MM.1S (cell line): ENCODE data around the gene RGL2.

Source experiments
- DNase-seq: peaks from one replicate; pipeline ENCODE4 v3.0.0-alpha.2; 2015
- H2AFZ ChIP-seq: fragments of 300-600 bp; sonication (generic); 2 replicates; pipeline ENCODE4 v1.6.0; 2016; ENCODE audit warnings: antibody characterized with exemption, low read length
- H3F3A ChIP-seq: fragments of 300-600 bp; sonication (generic); 2 replicates; pipeline ENCODE4 v1.6.1; 2016; ENCODE audit warnings: mild to moderate bottlenecking, antibody characterized with exemption, low read length, moderate library complexity, mixed read lengths; ENCODE audit not compliant: insufficient read depth
- H3K27ac ChIP-seq: fragments of 300-600 bp; sonication (generic); 2 replicates; pipeline ENCODE4 v1.5.1; 2016; ENCODE audit warnings: mild to moderate bottlenecking, low read length
- H3K27me3 ChIP-seq: fragments of 300-600 bp; sonication (generic); replicated peaks from 2 replicates; pipeline ENCODE4 v1.6.0; 2016; ENCODE audit warnings: low read length; ENCODE audit not compliant: insufficient read depth
- H3K36me3 ChIP-seq: fragments of 300-600 bp; sonication (generic); replicated peaks from 2 replicates; pipeline ENCODE4 v1.6.1; 2016; ENCODE audit warnings: mild to moderate bottlenecking, low read length, mixed read lengths; ENCODE audit not compliant: insufficient read depth
- H3K4me1 ChIP-seq: fragments of 300-600 bp; sonication (generic); 2 replicates; pipeline ENCODE4 v1.6.1; 2016; ENCODE audit warnings: low read length, mixed read lengths
- H3K4me2 ChIP-seq: fragments of 300-600 bp; sonication (generic); 2 replicates; pipeline ENCODE4 v1.6.0; 2016; ENCODE audit warnings: low read depth, low read length
- H3K4me3 ChIP-seq: fragments of 300-600 bp; sonication (generic); 2 replicates; pipeline ENCODE4 v1.5.1; 2016; ENCODE audit warnings: low read length, mixed read lengths
- H3K79me2 ChIP-seq: fragments of 300-600 bp; sonication (generic); 2 replicates; pipeline ENCODE4 v1.6.1; 2016; ENCODE audit warnings: mixed run types, low read length, mixed read lengths
- H3K9ac ChIP-seq: fragments of 300-600 bp; sonication (generic); 2 replicates; pipeline ENCODE4 v1.6.1; 2016; ENCODE audit warnings: low read length, mixed read lengths
- H3K9me2 ChIP-seq: fragments of 300-600 bp; sonication (generic); replicated peaks from 2 replicates; pipeline ENCODE4 v1.6.1; 2016; ENCODE audit warnings: mild to moderate bottlenecking, low read length, mixed read lengths; ENCODE audit not compliant: insufficient read depth
- H3K9me3 ChIP-seq: fragments of 300-600 bp; sonication (generic); replicated peaks from 2 replicates; pipeline ENCODE4 v1.6.1; 2016; ENCODE audit warnings: mild to moderate bottlenecking, low read length, mixed read lengths; ENCODE audit not compliant: insufficient read depth
- H4K20me1 ChIP-seq: fragments of 300-600 bp; sonication (generic); 2 replicates; pipeline ENCODE4 v1.6.1; 2016; ENCODE audit warnings: mild to moderate bottlenecking, low read length, moderate library complexity, mixed read lengths; ENCODE audit not compliant: insufficient read depth
- EZH2 ChIP-seq: fragments of 300-600 bp; sonication (generic); optimal IDR thresholded peaks from 2 replicates; pipeline ENCODE3; 2017; ENCODE audit warnings: low read depth, mild to moderate bottlenecking, antibody characterized with exemption, low read length, mixed read lengths
- EZH2phosphoT487 ChIP-seq: fragments of 300-600 bp; sonication (generic); IDR thresholded peaks from 2 replicates; pipeline ENCODE4 v1.6.1; 2018; ENCODE audit warnings: antibody characterized with exemption, low read length
- TF ChIP-seq, protein P1 (sequence below): fragments of 300-600 bp; sonication (generic); IDR thresholded peaks from 2 replicates; pipeline ENCODE4 v1.5.1; 2016; ENCODE audit warnings: antibody characterized with exemption, low read length, mixed read lengths

RGL2 gene

DNA sequence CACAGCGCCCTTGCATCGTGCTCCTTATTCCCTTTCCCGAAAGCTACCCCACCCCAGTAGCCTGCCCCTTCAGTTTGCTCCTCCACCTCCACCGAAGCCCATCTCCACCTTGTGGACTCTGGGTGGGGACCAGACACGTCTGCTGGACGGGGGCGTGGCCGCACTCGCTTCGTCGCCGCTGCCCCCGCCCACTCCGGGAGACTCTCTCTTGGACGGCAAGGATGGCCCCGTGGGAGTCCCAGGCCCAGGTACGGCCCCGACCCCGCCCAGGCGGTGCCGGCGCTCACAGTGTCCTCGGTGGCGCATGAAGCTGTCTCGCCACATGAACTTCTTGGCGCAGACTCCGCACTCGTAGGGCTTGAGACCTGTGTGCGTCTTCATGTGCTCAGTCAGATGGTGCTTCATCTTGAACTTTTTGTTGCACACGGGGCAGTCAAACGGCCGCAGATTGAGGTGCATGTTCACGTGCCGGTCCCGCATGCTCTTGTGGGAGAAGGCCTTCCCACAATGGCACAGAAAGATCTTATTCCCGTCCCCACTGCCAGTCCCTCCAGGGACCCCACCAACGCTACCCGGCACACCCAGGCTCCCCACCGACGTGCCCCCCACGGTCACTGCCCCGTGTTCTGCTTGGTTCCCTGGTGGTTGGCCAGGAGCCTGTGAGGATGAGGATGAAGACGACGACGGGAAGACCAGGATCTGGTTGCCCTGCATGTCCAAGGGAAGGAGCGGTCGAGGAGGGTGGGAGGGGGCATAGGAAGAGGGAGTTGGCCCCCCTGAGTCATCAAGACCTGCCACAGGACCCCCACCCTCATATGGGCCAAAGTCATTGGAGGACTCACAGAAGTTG lies 16.4 kb upstream of the RGL2 start:
- H3K9me3 ChIP-seq: no peaks in the 10 kb centered on the region
- H3F3A ChIP-seq: peaks cover 47% of the 10 kb centered on the region
- peak overlapping the region; percentile 80 for H3K4me2 ChIP-seq
- peak overlapping the region; percentile 90 for H3K9ac ChIP-seq
- H3K9me2 ChIP-seq: no peaks in the 10 kb centered on the region
- H4K20me1 ChIP-seq: 0 out of 2 replicates have a peak, but pooled peaks cover 7% of the 10 kb centered on the region
- peak overlapping the region; percentile 99; the same call in 1 of the 2 replicates for H3K27ac ChIP-seq
- no peak overlapping the region for H2AFZ ChIP-seq
- TF ChIP-seq, protein P1, sequence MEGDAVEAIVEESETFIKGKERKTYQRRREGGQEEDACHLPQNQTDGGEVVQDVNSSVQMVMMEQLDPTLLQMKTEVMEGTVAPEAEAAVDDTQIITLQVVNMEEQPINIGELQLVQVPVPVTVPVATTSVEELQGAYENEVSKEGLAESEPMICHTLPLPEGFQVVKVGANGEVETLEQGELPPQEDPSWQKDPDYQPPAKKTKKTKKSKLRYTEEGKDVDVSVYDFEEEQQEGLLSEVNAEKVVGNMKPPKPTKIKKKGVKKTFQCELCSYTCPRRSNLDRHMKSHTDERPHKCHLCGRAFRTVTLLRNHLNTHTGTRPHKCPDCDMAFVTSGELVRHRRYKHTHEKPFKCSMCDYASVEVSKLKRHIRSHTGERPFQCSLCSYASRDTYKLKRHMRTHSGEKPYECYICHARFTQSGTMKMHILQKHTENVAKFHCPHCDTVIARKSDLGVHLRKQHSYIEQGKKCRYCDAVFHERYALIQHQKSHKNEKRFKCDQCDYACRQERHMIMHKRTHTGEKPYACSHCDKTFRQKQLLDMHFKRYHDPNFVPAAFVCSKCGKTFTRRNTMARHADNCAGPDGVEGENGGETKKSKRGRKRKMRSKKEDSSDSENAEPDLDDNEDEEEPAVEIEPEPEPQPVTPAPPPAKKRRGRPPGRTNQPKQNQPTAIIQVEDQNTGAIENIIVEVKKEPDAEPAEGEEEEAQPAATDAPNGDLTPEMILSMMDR: no peak
- no peak for TF ChIP-seq EZH2
- TF ChIP-seq EZH2phosphoT487: no peak
- H3K36me3 ChIP-seq: peaks cover 3% of the 10 kb centered on the region; the same call in 1 of the 2 replicates
- no peaks in the 10 kb centered on the region for H3K27me3 ChIP-seq
- H3K4me1 ChIP-seq: peaks cover 40% of the 10 kb centered on the region
- DNase-seq: no peak
- peaks cover 81% of the 10 kb centered on the region for H3K79me2 ChIP-seq
- peak overlapping the region; percentile 94 for H3K4me3 ChIP-seq

DNA sequence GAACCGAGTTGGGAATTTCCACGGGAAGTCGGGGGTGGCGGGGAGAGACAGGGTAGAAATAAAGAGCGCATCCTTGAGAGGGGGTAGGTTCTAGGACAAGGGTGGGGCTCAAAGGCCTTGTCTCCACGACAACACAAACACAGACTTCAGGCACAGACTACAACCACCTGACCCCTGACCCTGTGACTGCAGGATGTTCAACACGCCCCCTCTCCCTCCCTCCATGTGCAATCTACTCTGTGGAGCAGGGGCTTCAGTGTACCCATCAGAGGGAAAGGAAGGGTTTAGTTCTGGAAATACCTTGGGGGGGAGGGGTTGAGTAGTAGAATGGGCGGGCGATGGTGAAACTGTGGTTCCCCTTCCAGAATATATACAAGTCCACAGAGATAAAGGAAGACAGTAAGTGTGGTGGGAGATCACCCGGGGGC lies 15.8 kb upstream of the RGL2 start:
- DNase-seq: peak; percentile 56
- Histone ChIP-seq H3K36me3 (no peaks in the 10 kb centered on the region; the same call in 1 of the 2 replicates), H3K4me2 (peak overlapping the region; percentile 80), H2AFZ (peak overlapping the region; percentile 36), H3K4me1 (peaks cover 34% of the 10 kb centered on the region), H3K79me2 (peaks cover 81% of the 10 kb centered on the region), H3K27ac (peak overlapping the region; percentile 99), H3K9ac (peak overlapping the region; percentile 90), H3K27me3 (no peaks in the 10 kb centered on the region), H3K9me3 (no peaks in the 10 kb centered on the region), H3K9me2 (no peaks in the 10 kb centered on the region), H4K20me1 (0 out of 2 replicates have a peak, but pooled peaks cover 7% of the 10 kb centered on the region), H3F3A (peaks cover 44% of the 10 kb centered on the region), H3K4me3 (peak overlapping the region; percentile 94)
- TF ChIP-seq EZH2 (no peak), EZH2phosphoT487 (no peak)
- TF ChIP-seq, protein P1: no peak

DNA sequence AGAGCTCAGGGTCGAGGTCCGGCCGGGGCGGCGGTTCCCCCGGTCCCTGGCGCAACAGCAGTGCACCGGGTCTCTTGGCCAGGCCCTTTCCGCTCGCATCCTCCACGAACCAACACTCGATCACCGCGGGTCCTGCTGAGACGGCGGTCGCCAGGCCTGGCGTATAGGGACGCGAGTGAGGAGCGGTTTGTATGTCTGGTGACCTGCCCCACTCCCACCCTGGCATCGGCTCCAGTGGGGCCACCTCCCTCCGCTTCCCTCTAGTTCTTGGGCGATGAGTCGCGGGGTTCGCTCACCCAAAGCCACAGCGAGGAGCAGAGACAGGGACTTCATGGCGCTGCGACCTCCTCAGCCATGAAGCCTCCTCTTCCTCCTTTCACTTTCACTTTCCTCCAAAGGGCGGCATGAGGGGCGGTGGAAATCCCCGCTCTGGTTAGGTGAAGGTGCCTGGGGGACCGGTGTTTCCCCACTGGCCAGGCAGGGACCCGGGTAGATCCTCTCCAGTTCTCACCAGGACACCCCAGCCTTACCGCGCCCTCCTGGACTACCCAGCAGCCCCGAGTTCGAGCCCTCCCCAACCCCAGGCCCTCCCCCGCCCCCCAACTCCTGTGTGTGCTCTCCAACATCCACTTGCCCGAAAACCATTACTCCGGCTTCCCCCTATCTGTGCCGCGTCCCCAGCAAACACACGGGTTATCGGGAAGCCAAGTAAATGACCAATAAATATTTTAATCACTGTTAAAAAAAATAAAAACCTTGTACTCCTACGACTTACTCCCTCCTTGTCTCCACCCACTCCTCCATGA lies 15.2 kb upstream of the RGL2 start, which contains the start of gene TAPBP:
TAPBP (minus strand) TSS at position 370 of the 806 bp plus-strand sequence; CDS start at position 333, 37 bp downstream.
- H3K4me3 ChIP-seq: peak within 1 kb of the TSS; percentile 94
- peak within 1 kb of the TSS; percentile 99 for H3K27ac ChIP-seq
- peaks cover 81% of the 10 kb centered on the region for H3K79me2 ChIP-seq
- no peaks in the 10 kb centered on the region for H3K27me3 ChIP-seq
- TF ChIP-seq EZH2phosphoT487: no peak
- TF ChIP-seq, protein P1: no peak
- no peak for TF ChIP-seq EZH2
- H4K20me1 ChIP-seq: 0 out of 2 replicates have a peak, but pooled peaks cover 7% of the 10 kb centered on the region
- H3K4me2 ChIP-seq: peak within 1 kb of the TSS; percentile 80
- DNase-seq: peak; percentile 87
- H3K9ac ChIP-seq: peak within 1 kb of the TSS; percentile 90
- no peaks in the 10 kb centered on the region; the same call in 1 of the 2 replicates for H3K36me3 ChIP-seq
- H3F3A ChIP-seq: peaks cover 44% of the 10 kb centered on the region
- H3K9me2 ChIP-seq: no peaks in the 10 kb centered on the region
- no peaks in the 10 kb centered on the region for H3K9me3 ChIP-seq
- peak within 1 kb of the TSS; percentile 75 for H2AFZ ChIP-seq
- peaks cover 28% of the 10 kb centered on the region for H3K4me1 ChIP-seq
